SK-N-SH treated with all-trans-retinoic acid at 6 μM for 48 hours (cell line): Measurements from ENCODE around the gene CPA1.

ENCODE experiments used
- ARNTL ChIP-seq: fragments of 450-650 bp; formaldehyde crosslinking; IDR thresholded peaks from 2 replicates; pipeline ENCODE4 v1.5.0; 2020; ENCODE audit warnings: low read depth, mild to moderate bottlenecking, moderate library complexity, borderline replicate concordance
- TCF4 ChIP-seq: fragments of 250-450 bp; sonication (Bioruptor Pico); IDR thresholded peaks from 2 replicates; pipeline ENCODE4 v1.8.0; 2021; ENCODE audit warnings: mild to moderate bottlenecking, moderate library complexity, borderline replicate concordance

GRCh38 chr7:130413201-130413600 lies 32.9 kb downstream of the CPA1 start:
- no peak for TF ChIP-seq ARNTL (CRISPR knock-in tag)
- no peak for TF ChIP-seq TCF4 (CRISPR knock-in tag)
